PFSK-1 (cell line): ENCODE results near the gene TAF8.

ENCODE experiments used
- FOXP2 ChIP-seq: optimal IDR thresholded peaks from 2 replicates; pipeline ENCODE3; 2011; ENCODE audit warnings: borderline replicate concordance, control low read depth, inconsistent platforms; ENCODE audit not compliant: insufficient read depth; ENCODE audit errors: extremely low read length, extremely low read depth
- POLR2AphosphoS5 ChIP-seq: IDR thresholded peaks from 2 replicates; pipeline ENCODE4 v1.6.1; 2012; ENCODE audit warnings: low read depth, mild to moderate bottlenecking, control low read depth, low read length, moderate library complexity
- SIN3A ChIP-seq: IDR thresholded peaks from 2 replicates; pipeline ENCODE4 v1.6.1; 2012; ENCODE audit warnings: mild to moderate bottlenecking, low read length, moderate library complexity, borderline replicate concordance; ENCODE audit not compliant: insufficient read depth
- TAF1 ChIP-seq: IDR thresholded peaks from 2 replicates; pipeline ENCODE4 v1.6.1; 2012; ENCODE audit warnings: low read length, control low read depth, borderline replicate concordance; ENCODE audit not compliant: insufficient read depth
- TF ChIP-seq, protein P1 (sequence below), 2 experiments: IDR thresholded peaks; 2 replicates each; pipeline versions ENCODE4 v1.6.1 to v1.8.0; 2011 to 2012; ENCODE audit warnings: low read depth in 2 of 2, low read length in 2 of 2, control low read depth in 1 of 2, inconsistent platforms in 1 of 2, mild to moderate bottlenecking in 1 of 2, moderate library complexity in 1 of 2; ENCODE audit not compliant: insufficient read depth in 1 of 2

DNA sequence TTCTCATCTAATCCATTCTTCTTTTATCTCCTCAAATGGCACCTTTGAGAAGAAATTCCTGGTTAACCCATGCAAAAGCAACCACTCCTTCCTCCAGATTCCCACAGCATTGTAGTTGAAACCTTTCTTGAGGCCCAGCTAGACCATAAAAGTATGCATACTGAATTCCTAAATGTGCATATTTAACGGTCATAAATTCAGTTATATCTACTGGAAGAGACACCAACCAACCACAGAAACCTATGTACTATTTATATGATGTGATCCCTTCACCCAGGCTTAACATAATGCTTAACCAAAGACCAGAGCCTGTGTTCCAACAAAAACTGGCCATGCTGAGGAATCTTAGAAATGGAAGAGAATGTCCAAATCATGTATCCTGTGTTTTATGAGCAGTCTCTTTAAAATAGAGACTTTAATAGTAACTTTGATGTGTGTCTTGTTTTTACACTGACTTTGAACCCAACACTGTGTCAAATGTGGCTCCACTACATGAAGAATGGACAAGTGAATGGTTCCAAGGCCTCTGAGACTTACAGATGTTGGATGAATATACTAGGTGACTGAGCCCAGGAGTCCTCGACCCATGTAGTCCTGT lies 11.4 kb upstream of the TAF8 start:
- TF ChIP-seq, protein P1, sequence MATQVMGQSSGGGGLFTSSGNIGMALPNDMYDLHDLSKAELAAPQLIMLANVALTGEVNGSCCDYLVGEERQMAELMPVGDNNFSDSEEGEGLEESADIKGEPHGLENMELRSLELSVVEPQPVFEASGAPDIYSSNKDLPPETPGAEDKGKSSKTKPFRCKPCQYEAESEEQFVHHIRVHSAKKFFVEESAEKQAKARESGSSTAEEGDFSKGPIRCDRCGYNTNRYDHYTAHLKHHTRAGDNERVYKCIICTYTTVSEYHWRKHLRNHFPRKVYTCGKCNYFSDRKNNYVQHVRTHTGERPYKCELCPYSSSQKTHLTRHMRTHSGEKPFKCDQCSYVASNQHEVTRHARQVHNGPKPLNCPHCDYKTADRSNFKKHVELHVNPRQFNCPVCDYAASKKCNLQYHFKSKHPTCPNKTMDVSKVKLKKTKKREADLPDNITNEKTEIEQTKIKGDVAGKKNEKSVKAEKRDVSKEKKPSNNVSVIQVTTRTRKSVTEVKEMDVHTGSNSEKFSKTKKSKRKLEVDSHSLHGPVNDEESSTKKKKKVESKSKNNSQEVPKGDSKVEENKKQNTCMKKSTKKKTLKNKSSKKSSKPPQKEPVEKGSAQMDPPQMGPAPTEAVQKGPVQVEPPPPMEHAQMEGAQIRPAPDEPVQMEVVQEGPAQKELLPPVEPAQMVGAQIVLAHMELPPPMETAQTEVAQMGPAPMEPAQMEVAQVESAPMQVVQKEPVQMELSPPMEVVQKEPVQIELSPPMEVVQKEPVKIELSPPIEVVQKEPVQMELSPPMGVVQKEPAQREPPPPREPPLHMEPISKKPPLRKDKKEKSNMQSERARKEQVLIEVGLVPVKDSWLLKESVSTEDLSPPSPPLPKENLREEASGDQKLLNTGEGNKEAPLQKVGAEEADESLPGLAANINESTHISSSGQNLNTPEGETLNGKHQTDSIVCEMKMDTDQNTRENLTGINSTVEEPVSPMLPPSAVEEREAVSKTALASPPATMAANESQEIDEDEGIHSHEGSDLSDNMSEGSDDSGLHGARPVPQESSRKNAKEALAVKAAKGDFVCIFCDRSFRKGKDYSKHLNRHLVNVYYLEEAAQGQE (IDR thresholded peaks at IDR 0.05; ENCODE audit: insufficient read depth in 1 of 2, low read depth in 2 of 2, low read length in 2 of 2), result no peak
- TF ChIP-seq SIN3A (no peak), POLR2AphosphoS5 (no peak), TAF1 (no peak), FOXP2 (no peak)
